GM23248 (cell line): ENCODE results near the gene BAIAP2L2.

Experiments
- EZH2 ChIP-seq: fragments of 200-600 bp; sonication (generic); IDR thresholded peaks from 2 replicates; pipeline ENCODE4 v1.6.1; 2018; ENCODE audit warnings: antibody characterized with exemption, mild to moderate bottlenecking; ENCODE audit not compliant: insufficient read depth, poor library complexity, severe bottlenecking
- EZH2phosphoT487 ChIP-seq: fragments of 200-600 bp; sonication (generic); IDR thresholded peaks from 2 replicates; pipeline ENCODE4 v1.6.1; 2018; ENCODE audit warnings: antibody characterized with exemption, moderate library complexity, mild to moderate bottlenecking, low read depth; ENCODE audit not compliant: insufficient read depth

- TF ChIP-seq EZH2 (no peak), EZH2phosphoT487 (no peak)
Measured at GRCh38 chr22:38080474-38080849, 30.0 kb downstream of the BAIAP2L2 start.
